Keratinocyte (primary cell): ENCODE results near the gene PLXDC2.

Experiments
- CTCF ChIP-seq, 3 experiments: IDR thresholded peaks in 1 of 3; conservative IDR thresholded peaks in 1 of 3; optimal IDR thresholded peaks in 1 of 3; 2 replicates in 2 of 3; 3 replicates in 1 of 3; pipeline versions ENCODE3 to v1.5.1; 2011; ENCODE audit warnings: low read length in 3 of 3, mild to moderate bottlenecking in 3 of 3, moderate library complexity in 2 of 3, control low read depth in 1 of 3, inconsistent platforms in 1 of 3; ENCODE audit not compliant: insufficient read depth in 2 of 3; ENCODE audit errors: extremely low read depth in 1 of 3
- EZH2 ChIP-seq: IDR thresholded peaks from one replicate; pipeline ENCODE4 v1.6.1; 2012; ENCODE audit warnings: inconsistent platforms, mild to moderate bottlenecking, low read length, moderate library complexity

GRCh38 chr10:19818876-19819275, 2.6 kb downstream of the PLXDC2 start:
- TF ChIP-seq EZH2 (no peak), CTCF (optimal IDR thresholded peaks at IDR 0.05 in 1 of 3, IDR thresholded peaks at IDR 0.05 in 1 of 3, conservative IDR thresholded peaks at IDR 0.05 in 1 of 3; ENCODE audit: extremely low read depth in 1 of 3, insufficient read depth in 2 of 3, low read length in 3 of 3) (no peak)
